GM21786 (cell line): ENCODE results near the gene ZNFX1.

ENCODE experiments used
- ATAC-seq: cut with Tn5 transposase; IDR thresholded peaks from one replicate; pipeline ENCODE4 v1.9.1; 2021; ENCODE audit not compliant: unreplicated experiment

ZNFX1 gene

DNA sequence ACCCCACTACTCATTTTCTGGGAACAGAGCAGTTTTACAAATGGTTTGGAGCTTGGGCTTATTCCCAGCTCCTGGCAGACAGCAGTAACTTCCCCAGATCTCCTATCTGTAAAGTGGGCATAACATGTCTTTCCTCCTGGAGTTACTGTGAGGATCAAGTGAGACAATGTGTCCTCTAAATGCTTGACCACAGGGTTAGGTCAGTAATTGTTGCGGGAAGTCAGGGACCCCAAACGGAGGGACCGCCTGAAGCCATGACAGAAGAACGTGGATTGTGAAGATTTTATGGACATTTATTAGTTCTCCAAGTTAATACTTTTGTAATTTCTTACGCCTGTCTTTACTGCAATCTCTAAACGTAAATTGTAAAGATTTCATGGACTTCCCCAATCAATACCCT, 15.3 kb upstream of the ZNFX1 start:
- no peak for ATAC-seq

- ATAC-seq = no peak
Measured at GRCh38 chr20:49292010-49292409, 14.2 kb upstream of the ZNFX1 start.

GRCh38 chr20:49291200-49291599, 13.3 kb upstream of the ZNFX1 start:
- ATAC-seq = no peak

DNA sequence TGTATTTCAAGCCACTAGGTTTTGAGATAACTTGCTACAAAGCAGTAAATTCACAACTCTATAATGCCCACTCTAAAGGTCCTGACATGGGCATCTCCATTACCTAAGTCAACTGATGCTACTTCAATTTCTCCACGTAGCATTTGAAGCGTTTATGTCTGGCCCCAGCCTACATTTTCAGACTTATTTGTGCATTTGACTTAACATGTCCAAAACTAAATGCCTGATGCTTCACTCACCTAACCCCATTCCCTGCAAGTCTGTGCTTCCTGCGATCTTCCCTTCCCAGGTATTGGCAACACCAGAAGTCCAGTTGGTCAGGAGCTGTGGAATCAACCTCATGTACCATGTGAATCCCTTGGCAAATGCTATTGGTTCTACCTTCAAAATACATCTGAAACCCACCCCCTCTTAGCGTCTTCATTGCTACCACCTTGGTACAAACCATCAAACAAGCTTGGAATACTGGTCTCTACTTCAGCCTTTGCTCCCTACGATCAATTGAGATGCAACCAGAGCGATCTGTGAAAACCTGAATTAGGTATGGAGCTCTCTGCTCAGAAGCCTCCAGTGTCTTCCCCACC, 12.8 kb upstream of the ZNFX1 start:
- ATAC-seq = no peak

GRCh38 chr20:49288784-49289696, 11.2 kb upstream of the ZNFX1 start:
- no peak for ATAC-seq

GRCh38 chr20:49288250-49288751, 10.4 kb upstream of the ZNFX1 start:
- ATAC-seq = no peak

- ATAC-seq = no peak
Measured at GRCh38 chr20:49287555-49288249, 9.8 kb upstream of the ZNFX1 start.

- ATAC-seq = no peak
Measured at GRCh38 chr20:49286689-49287551, 9.1 kb upstream of the ZNFX1 start.

DNA sequence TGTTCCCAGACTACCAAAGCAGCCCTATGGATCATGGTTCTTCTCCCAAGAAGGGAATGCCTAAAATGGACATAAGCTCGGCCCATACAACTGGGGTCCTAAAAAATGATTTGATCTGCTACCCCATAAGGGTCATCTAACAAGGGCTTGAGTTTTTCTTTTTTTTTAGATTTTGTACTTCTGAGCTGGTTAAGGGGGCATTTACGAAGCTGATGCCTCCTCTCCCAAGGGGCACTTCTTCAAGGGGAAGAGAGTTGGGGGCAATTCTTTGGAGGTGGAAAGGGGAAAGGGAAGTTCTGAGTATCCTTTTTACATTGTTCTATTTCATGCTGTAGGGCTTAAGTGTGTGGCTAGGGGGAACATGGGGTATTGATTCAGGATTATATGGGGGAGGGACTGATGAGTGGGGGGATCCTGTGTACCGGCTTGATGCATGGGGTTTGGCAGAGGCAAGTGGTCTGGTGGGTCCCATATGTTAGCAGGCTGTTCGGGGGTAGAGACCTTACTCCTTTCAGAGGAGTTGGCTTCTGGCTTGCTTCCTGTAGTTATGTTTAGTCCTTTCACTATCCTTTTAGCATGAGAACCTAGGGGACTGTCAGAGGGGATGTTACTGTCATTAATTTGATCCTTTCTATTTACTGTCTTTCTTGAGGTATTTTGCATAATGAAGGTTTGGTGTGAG, 8.1 kb upstream of the ZNFX1 start:
- ATAC-seq = no peak

- no peak for ATAC-seq
Measured at GRCh38 chr20:49285233-49285668, 7.4 kb upstream of the ZNFX1 start.

GRCh38 chr20:49284818-49285217, 7.0 kb upstream of the ZNFX1 start:
- ATAC-seq = no peak

DNA sequence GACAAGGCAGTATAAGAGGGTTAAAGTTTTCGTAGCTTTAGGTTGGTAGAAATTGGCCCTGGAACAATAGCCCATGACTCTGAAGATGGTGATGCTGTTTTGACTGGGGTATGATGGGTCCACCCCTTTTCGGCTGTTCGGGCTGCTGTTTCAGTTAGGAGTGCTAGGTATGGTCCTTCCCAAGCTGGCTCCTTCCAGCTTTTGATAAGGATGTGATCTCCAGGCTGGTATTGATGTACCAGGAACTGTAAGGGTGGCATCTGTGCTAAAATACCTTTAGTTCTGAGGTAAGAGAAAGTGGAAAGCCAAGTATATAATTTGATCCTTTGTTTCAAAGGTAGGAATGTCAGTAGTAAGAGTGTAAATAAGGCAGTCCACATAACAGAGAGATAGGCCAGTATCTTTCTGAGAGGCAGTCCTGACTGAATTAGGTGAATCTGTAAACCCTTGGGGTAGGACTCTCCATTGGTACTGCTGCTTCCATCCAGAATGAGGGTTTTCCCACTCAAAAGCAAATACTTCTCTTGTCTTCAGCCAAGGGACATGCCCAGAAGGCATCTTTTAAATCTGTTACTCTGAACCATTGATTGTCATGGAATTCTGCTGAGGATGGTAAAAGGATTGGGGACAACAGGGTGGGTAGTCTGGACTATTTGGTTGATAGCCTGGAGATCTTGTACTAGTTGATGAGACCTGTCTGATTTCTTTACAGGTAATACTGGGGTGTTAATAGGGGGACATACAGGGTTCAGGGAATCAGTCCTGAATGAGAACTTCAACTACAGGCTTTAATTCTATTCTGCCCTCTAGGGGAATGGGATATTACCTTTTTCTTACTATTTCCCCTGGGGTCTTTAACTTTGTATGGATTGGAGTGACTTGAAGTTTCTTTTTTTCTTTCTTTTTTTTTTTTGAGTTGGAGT, 6.1 kb upstream of the ZNFX1 start:
- no peak for ATAC-seq

GRCh38 chr20:49283176-49283702, 5.4 kb upstream of the ZNFX1 start:
- ATAC-seq = no peak

GRCh38 chr20:49282584-49283171, 4.8 kb upstream of the ZNFX1 start:
- no peak for ATAC-seq

DNA sequence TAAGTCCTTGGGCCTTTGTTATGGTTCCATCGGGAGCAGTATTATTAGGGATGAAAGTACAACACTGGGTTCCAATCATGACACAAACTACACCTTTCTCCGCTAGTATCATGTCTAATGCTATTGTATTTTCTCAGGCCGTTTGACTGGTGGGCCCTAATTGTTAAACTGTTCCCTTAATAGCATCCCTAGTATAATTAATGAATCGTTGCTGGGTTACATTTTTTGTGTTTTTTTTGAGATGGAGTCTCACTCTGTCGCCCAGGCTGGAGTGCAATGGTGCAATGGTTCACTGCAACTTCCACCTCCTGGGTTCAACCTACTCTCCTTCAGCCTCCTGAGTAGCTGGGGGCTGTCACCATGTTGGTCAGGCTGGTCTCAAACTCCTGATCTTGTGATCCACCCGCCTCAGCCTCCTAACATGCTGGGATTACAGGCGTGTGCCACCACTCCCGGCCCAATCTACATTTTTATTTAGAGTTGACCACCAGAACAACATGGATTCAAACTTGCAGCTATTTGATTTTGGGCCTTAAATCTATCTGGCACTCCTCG, 4.1 kb upstream of the ZNFX1 start:
- no peak for ATAC-seq

DNA sequence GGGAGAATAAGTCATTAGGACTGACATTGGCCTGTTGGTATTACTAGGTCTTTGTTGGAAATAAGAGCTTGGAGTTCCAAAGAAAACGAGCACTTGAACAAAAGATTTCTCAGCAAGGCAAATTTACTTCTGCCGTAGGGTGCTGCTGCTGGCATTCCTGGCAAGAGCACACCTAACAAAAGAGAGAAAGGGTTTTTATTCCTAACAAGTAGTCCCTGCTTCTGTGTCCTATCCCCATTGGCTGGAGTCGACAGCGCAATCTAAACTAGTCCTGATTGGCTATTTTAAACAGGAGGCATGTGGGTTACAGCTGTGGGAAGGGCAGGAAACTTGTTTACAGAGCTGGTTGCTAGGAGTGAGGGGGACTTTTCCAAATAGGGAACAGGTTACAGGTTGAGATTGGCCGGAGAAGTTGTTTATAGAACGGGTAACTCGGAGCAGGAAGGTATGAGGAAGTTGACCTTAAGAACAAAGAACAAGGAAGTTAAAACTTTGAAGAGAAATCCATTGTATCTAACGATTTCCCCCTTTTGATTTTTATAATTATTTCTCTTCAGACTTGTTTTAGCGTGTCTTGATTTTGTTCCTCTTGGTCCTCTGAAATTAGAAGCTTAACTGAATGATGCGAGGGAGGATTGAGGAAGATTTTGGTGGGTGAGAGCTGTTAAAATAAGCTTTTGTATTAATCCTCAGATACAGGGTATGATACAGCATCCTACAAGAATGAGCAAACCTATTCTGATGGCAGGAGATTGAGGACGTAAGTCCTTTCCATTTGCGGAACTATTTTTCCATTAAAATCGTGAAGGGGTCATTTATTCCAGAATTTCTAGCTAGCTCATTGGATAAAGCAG, 3.4 kb upstream of the ZNFX1 start:
- no peak for ATAC-seq

- ATAC-seq = no peak
Measured at GRCh38 chr20:49280463-49281058, 2.7 kb upstream of the ZNFX1 start.
